NCI-H2029 treated with DMSO at 0.1 percent for 48 hours (cell line): Measurements from ENCODE around the gene BAIAP3.

Source experiments
- DNase-seq: peaks from one replicate; lab custom pipeline; 2025; lab: John Stamatoyannopoulos, UW

Gene BAIAP3

GRCh38 chr16:1371054-1371978 is 37.9 kb downstream of the BAIAP3 start:
- DNase-seq, result no peak

- DNase-seq, result no peak
Observed at GRCh38 chr16:1372292-1372950, 39.0 kb downstream of the BAIAP3 start.

- DNase-seq, result no peak
Observed at GRCh38 chr16:1374418-1375297, 41.2 kb downstream of the BAIAP3 start.

GRCh38 chr16:1375298-1375640 is 41.8 kb downstream of the BAIAP3 start:
- no peak for DNase-seq

- DNase-seq, result no peak
Observed at GRCh38 chr16:1375741-1376410, 42.4 kb downstream of the BAIAP3 start.

- DNase-seq, result no peak
Observed at GRCh38 chr16:1377406-1378010, 44.1 kb downstream of the BAIAP3 start.

GRCh38 chr16:1378087-1378803 is 44.8 kb downstream of the BAIAP3 start:
- DNase-seq, result no peak

- DNase-seq, result no peak
Observed at GRCh38 chr16:1378804-1379303, 45.4 kb downstream of the BAIAP3 start.

- no peak for DNase-seq
Observed at GRCh38 chr16:1379304-1380076, 46.0 kb downstream of the BAIAP3 start.

- no peak for DNase-seq
Observed at GRCh38 chr16:1380195-1380594, 46.8 kb downstream of the BAIAP3 start.

GRCh38 chr16:1381612-1382406 is 48.4 kb downstream of the BAIAP3 start:
- no peak for DNase-seq

- DNase-seq, result no peak
Observed at GRCh38 chr16:1383556-1383955, 50.1 kb downstream of the BAIAP3 start.

- no peak for DNase-seq
Observed at GRCh38 chr16:1385232-1385631, 51.8 kb downstream of the BAIAP3 start.

GRCh38 chr16:1387331-1387730 is 53.9 kb downstream of the BAIAP3 start:
- no peak for DNase-seq

GRCh38 chr16:1389762-1390161 is 56.3 kb downstream of the BAIAP3 start:
- DNase-seq, result no peak

GRCh38 chr16:1390239-1390779 is 56.9 kb downstream of the BAIAP3 start:
- no peak for DNase-seq

GRCh38 chr16:1392826-1393225 is 59.4 kb downstream of the BAIAP3 start:
- no peak for DNase-seq

GRCh38 chr16:1393613-1394176 is 60.2 kb downstream of the BAIAP3 start:
- DNase-seq, result no peak
